Skeletal muscle cell (primary cell): ENCODE data around the gene INPP5B.
"Not testable (repeated sequence)": the region's sequence is repeated elsewhere in the genome, so short reads cannot be mapped to it uniquely, and the experiment has no call there.

ENCODE experiments used
- DNase-seq: peaks from one replicate; pipeline ENCODE4 v3.0.0-alpha.2; 2010; ENCODE audit warnings: low read depth
- H3K4me3 ChIP-seq: 2 replicates; pipeline ENCODE4 v1.5.1; 2011; ENCODE audit warnings: low read depth, mild to moderate bottlenecking, control low read depth, low read length, moderate library complexity

The INPP5B gene

GRCh38 chr1:37949524-37950152, 2.8 kb upstream of the INPP5B start:
- DNase-seq, result no peak
- no peak overlapping the region for H3K4me3 ChIP-seq

GRCh38 chr1:37948841-37949240, 2.0 kb upstream of the INPP5B start:
- DNase-seq, result no peak
- no peak overlapping the region for H3K4me3 ChIP-seq

- no peak for DNase-seq
- no peak overlapping the region for H3K4me3 ChIP-seq
Observed at GRCh38 chr1:37948166-37948565, 1.3 kb upstream of the INPP5B start.

- peak overlapping the region; percentile 70 for H3K4me3 ChIP-seq
- DNase-seq, result no peak
Observed at GRCh38 chr1:37947364-37947763, 511 bp upstream of the INPP5B start.

GRCh38 chr1:37945743-37946702, 830 bp downstream of the INPP5B start:
- peak; percentile 91 for DNase-seq
- peak overlapping the region; percentile 70 for H3K4me3 ChIP-seq

GRCh38 chr1:37945251-37945650, 1.6 kb downstream of the INPP5B start:
- no peak for DNase-seq
- H3K4me3 ChIP-seq, result no peak overlapping the region

GRCh38 chr1:37944816-37945215, 2.0 kb downstream of the INPP5B start:
- DNase-seq, result no peak
- H3K4me3 ChIP-seq, result no peak overlapping the region

GRCh38 chr1:37944086-37944763, 2.6 kb downstream of the INPP5B start:
- no peak overlapping the region for H3K4me3 ChIP-seq
- DNase-seq, result no peak

- no peak for DNase-seq
Observed at GRCh38 chr1:37940299-37940947, 6.4 kb downstream of the INPP5B start.

GRCh38 chr1:37936760-37937159, 10.1 kb downstream of the INPP5B start:
- not testable (repeated sequence) for DNase-seq, H3K4me3 ChIP-seq

More at GRCh38 chr1:37940299-37940947, 6.4 kb downstream of the INPP5B start:
- no peak overlapping the region for H3K4me3 ChIP-seq

GRCh38 chr1:37932759-37933158, 14.1 kb downstream of the INPP5B start:
- DNase-seq, result peak; percentile 41
- no peak overlapping the region for H3K4me3 ChIP-seq

- peak overlapping the region; percentile 63 for H3K4me3 ChIP-seq
- DNase-seq, result peak; percentile 72
Observed at GRCh38 chr1:37931361-37932158, 15.3 kb downstream of the INPP5B start.

GRCh38 chr1:37931102-37931360, 15.8 kb downstream of the INPP5B start:
- peak overlapping the region; percentile 63 for H3K4me3 ChIP-seq
- DNase-seq, result no peak

GRCh38 chr1:37930246-37931101, 16.4 kb downstream of the INPP5B start:
- DNase-seq, result no peak
- no peak overlapping the region for H3K4me3 ChIP-seq

GRCh38 chr1:37926038-37926924, 20.6 kb downstream of the INPP5B start:
- DNase-seq, result no peak
- H3K4me3 ChIP-seq, result no peak overlapping the region

- H3K4me3 ChIP-seq, result no peak overlapping the region
- DNase-seq, result no peak
Observed at GRCh38 chr1:37925316-37925715, 21.5 kb downstream of the INPP5B start.

GRCh38 chr1:37923551-37923889, 23.3 kb downstream of the INPP5B start:
- H3K4me3 ChIP-seq, result no peak overlapping the region
- no peak for DNase-seq
